Upper lobe of left lung (tissue), 6 donors: ENCODE measurements around the gene BNC1. TPM values are rescaled to one million over a fixed set of nuclear protein-coding genes. Genes with fewer than 3 reads are reported as not detected.
"Not testable (repeated sequence)": the region's sequence is repeated elsewhere in the genome, so short reads cannot be mapped to it uniquely, and the experiment has no call there.

Experiments used
- ATAC-seq, 2 donors: fragments of 200-7000 bp; cut with Tn5 transposase; one replicate each; pipeline ENCODE4 v1.9.1; 2022; ENCODE audit warnings: mild to moderate bottlenecking in 2 of 2, moderate library complexity in 2 of 2; ENCODE audit not compliant: low FRiP score in 2 of 2
- DNase-seq, 2 donors: peaks; one replicate each; pipeline ENCODE4 v3.0.0-alpha.2; 2019 to 2020
- H3K27ac ChIP-seq, 4 donors: fragments of 200-600 bp; sonication (generic); one replicate each; pipeline ENCODE4 v1.5.1; 2016 to 2019
- H3K27me3 ChIP-seq, 4 donors: fragments of 200-600 bp; sonication (generic); one replicate each; pipeline ENCODE4 v1.5.1; 2017 to 2019
- H3K36me3 ChIP-seq, 4 donors: fragments of 200-600 bp; sonication (generic); one replicate each; pipeline ENCODE4 v1.5.1; 2016 to 2019
- H3K4me1 ChIP-seq, 4 donors: fragments of 200-600 bp; sonication (generic); one replicate each; pipeline ENCODE4 v1.5.1; 2018 to 2019
- H3K4me3 ChIP-seq, 4 donors: fragments of 200-600 bp; sonication (generic); one replicate each; pipeline ENCODE4 v1.5.1; 2017 to 2019; ENCODE audit warnings: mild to moderate bottlenecking in 2 of 4, moderate library complexity in 1 of 4
- H3K9me3 ChIP-seq, 4 donors: fragments of 200-600 bp; sonication (generic); one replicate each; pipeline ENCODE4 v1.5.1; 2018 to 2019
- EP300 ChIP-seq, 4 donors: sonication (generic); formaldehyde crosslinking; IDR thresholded peaks; one replicate each; pipeline ENCODE4 v1.5.1; 2017; ENCODE audit warnings: antibody characterized with exemption in 4 of 4, control low read depth in 2 of 4
- POLR2A ChIP-seq, 4 donors: fragments of 450-650 bp; IDR thresholded peaks; one replicate each; pipeline ENCODE4 v1.5.1; 2016 to 2017; ENCODE audit warnings: antibody characterized with exemption in 4 of 4, mild to moderate bottlenecking in 2 of 4
- POLR2AphosphoS5 ChIP-seq, 2 donors: sonication (generic); formaldehyde crosslinking; IDR thresholded peaks; one replicate each; pipeline ENCODE4 v1.5.1; 2017; ENCODE audit warnings: antibody characterized with exemption in 2 of 2
- WGBS, 2 donors: methylation state at CpG; one replicate each; pipeline ENCODE4 v1.1.5; 2017 to 2018; 5-methylcytosine and 5-hydroxymethylcytosine counted together
- total RNA-seq, 6 donors: library from RNA; depleted of rRNA in 4 of 6; stranded (reverse); fragments of >200 nt in 4 of 6; gene quantifications; one replicate each; pipeline versions ENCODE4 v1.1.0 to v1.2.1, GENCODE V29; 2016 to 2021
- TF ChIP-seq, protein P1 (sequence below), 6 experiments: fragments of 450-650 bp in 4 of 6; fragments of 200-600 bp in 2 of 6; sonication (generic) in 2 of 6; IDR thresholded peaks; one replicate each; pipeline ENCODE4 v1.5.1; 2016 to 2019; ENCODE audit warnings: antibody characterized with exemption in 6 of 6
- donor health status: DM: no; HTN: no; CAD: no; lungs with moderate emphysema.
- donor health status: DM: no; HTN: yes; CAD: no; lungs with severe emphysema.

The BNC1 gene
- total RNA-seq, 6 donors from 2014 or later: 0.07 to 0.31 (median 0.15) TPM; not detected in 3

DNA sequence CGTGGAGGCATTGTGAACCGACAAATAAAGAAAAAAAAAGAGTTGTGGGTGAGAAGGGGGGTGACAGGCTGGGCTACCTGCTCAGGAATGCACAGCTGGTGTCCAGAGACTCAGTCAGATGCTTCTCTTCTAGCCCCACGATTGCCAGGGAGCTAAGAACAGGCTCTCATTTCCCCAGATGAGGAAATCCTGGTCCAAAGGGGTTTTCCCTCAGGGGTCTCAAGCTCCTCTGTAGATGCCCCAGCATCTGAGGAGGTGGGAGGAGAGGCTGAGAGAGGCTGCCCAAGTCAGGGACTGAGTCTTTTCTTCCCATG is 35.5 kb downstream of the BNC1 start:
- no peaks in the 10 kb centered on the region for H3K27me3 ChIP-seq
- no peak overlapping the region for H3K4me3 ChIP-seq
- no peaks in the 10 kb centered on the region for H3K9me3 ChIP-seq
- no peak overlapping the region for H3K27ac ChIP-seq
- no peaks in the 10 kb centered on the region for H3K36me3 ChIP-seq
- H3K4me1 ChIP-seq: peaks cover 0 to 3% (median 0%) of the 10 kb centered on the region in 4 donors
- 31 to 35% methylated on average over 3 of the region's 3 CpGs for WGBS, 2 donors
- DNase-seq (no peak), ATAC-seq (no peak)
- no peak for TF ChIP-seq POLR2A (IDR thresholded peaks at IDR 0.05)
- TF ChIP-seq POLR2AphosphoS5 (IDR thresholded peaks at IDR 0.05): no peak
- no peak for TF ChIP-seq EP300 (IDR thresholded peaks at IDR 0.05)
- TF ChIP-seq, protein P1, sequence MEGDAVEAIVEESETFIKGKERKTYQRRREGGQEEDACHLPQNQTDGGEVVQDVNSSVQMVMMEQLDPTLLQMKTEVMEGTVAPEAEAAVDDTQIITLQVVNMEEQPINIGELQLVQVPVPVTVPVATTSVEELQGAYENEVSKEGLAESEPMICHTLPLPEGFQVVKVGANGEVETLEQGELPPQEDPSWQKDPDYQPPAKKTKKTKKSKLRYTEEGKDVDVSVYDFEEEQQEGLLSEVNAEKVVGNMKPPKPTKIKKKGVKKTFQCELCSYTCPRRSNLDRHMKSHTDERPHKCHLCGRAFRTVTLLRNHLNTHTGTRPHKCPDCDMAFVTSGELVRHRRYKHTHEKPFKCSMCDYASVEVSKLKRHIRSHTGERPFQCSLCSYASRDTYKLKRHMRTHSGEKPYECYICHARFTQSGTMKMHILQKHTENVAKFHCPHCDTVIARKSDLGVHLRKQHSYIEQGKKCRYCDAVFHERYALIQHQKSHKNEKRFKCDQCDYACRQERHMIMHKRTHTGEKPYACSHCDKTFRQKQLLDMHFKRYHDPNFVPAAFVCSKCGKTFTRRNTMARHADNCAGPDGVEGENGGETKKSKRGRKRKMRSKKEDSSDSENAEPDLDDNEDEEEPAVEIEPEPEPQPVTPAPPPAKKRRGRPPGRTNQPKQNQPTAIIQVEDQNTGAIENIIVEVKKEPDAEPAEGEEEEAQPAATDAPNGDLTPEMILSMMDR (IDR thresholded peaks at IDR 0.05): no peak

DNA sequence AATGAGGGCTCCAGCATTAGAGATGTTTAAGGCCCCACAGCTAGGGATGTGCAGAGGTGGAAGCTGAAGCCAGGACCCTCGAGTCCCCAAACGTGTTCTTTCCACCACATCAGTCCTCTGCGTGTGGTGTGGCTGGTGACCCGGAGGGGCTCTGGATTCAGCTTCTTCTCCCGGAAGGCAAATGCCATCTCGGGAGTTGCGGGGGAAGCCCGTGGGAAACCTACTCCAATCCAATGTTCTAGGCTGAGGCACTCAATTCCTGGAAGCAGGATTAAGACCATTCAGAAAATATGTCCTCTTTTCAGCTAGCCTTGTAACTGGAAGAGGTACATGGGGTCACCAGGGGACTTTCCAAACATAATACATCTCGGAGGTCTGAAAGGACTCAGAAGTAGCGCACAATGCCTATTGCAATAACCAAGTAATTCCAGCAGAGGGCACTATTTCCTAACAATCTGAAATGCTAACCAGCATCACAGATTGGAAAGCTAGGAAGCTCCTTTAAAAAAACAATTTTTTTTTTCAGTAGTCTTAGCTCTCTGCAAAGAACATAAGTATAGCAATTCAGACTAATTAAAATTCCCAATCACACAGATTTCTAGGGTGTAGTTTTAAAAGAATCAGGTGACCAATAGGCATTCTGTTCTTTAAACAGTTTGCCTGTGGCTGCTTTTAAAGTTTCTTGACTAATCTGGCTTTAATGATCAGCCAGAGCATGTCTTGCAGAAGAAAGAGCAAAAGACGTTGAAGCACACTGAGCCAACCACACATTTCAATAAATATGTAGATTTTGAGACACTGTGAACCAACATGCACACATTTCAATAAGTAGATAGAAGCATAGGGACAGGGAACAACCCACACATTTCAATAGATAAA is 36.1 kb downstream of the BNC1 start:
- no peak for TF ChIP-seq EP300 (IDR thresholded peaks at IDR 0.05)
- TF ChIP-seq, protein P1 (IDR thresholded peaks at IDR 0.05): peak; percentile 76 to 94 (median 89)
- Histone ChIP-seq H3K4me3 (no peak overlapping the region), H3K27me3 (no peaks in the 10 kb centered on the region), H3K36me3 (no peaks in the 10 kb centered on the region), H3K27ac (no peak overlapping the region), H3K4me1 (peaks cover 0 to 3% (median 0%) of the 10 kb centered on the region in 4 donors), H3K9me3 (no peaks in the 10 kb centered on the region)
- 35 to 47% methylated on average over 6 to 11 of the region's 11 CpGs for WGBS, 2 donors
- DNase-seq (no peak), ATAC-seq (peak in 1 of 2 donors; percentile 81)

DNA sequence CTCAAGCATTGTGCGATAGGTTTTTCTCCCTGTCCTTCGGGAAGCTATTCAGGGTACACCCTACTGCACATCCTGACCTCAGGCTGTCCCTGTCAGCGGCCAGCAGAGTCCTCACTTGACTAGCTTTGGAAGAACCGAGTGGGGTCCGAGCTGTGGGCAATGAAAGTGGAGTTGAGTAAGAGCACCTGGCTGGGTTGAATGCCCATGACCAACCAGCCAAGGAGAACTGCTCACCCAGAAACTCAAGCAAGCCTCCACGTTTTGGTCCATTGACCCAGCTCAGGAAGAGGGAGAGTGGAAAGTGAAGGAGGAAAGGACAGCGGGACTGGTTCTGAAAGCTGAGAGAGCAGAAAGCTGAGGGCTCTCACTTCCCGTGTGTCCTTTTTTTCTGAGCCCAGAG is 40.8 kb downstream of the BNC1 start:
- ATAC-seq (no peak), DNase-seq (no peak)
- Histone ChIP-seq H3K4me3 (no peak overlapping the region), H3K9me3 (peaks cover 0 to 5% (median 2%) of the 10 kb centered on the region in 4 donors), H3K27ac (no peak overlapping the region), H3K4me1 (peaks cover 0 to 3% (median 0%) of the 10 kb centered on the region in 4 donors), H3K27me3 (no peaks in the 10 kb centered on the region), H3K36me3 (no peaks in the 10 kb centered on the region)
- 67 to 80% methylated on average over 8 of the region's 8 CpGs for WGBS, 2 donors
- TF ChIP-seq EP300 (IDR thresholded peaks at IDR 0.05): no peak
- no peak for TF ChIP-seq POLR2A (IDR thresholded peaks at IDR 0.05)

DNA sequence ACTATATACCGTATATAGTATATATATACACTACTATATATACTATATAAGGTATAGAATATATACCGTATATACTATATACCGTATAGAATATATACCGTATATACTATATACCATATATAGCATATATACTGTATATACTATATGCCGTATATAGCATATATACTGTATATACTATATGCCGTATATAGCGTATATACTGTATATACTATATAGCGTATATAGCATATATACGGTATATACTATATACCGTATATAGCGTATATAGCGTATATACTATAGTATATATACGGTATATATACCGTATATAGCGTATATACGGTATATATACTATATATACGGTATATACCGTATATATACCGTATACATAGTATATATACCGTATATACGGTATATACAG is 54.2 kb downstream of the BNC1 start:
- Histone ChIP-seq H3K9me3 (no peaks in the 10 kb centered on the region), H3K27ac (no peak overlapping the region), H3K36me3 (no peaks in the 10 kb centered on the region), H3K4me3 (no peak overlapping the region), H3K4me1 (no peaks in the 10 kb centered on the region), H3K27me3 (no peaks in the 10 kb centered on the region)
- WGBS, 2 donors: 94% methylated on average over 21 of the region's 21 CpGs
- no peak for ATAC-seq
- no peak for TF ChIP-seq POLR2AphosphoS5 (IDR thresholded peaks at IDR 0.05)
- TF ChIP-seq EP300 (IDR thresholded peaks at IDR 0.05): no peak
- TF ChIP-seq POLR2A (IDR thresholded peaks at IDR 0.05): no peak
- TF ChIP-seq, protein P1 (IDR thresholded peaks at IDR 0.05): no peak
- DNase-seq: no peak

DNA sequence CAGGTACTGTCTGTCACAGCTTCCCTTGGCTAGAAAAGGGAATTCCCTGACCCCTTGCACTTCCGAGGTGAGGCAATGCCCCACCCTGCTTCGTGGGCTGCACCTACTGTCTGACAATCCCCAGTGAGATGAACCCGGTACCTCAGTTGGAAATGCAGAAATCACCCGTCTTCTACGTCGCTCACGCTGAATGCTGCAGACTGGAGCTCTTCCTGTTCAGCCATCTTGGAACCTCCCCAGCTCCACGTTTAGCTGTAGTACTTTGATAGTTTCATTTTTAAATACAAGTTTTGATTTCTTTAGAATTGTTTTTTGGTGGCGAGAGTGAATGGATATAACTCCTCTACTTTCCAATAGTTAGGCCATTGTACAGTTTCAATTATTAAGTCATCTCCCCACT is 59.0 kb downstream of the BNC1 start:
- no peaks in the 10 kb centered on the region for H3K27me3 ChIP-seq

DNA sequence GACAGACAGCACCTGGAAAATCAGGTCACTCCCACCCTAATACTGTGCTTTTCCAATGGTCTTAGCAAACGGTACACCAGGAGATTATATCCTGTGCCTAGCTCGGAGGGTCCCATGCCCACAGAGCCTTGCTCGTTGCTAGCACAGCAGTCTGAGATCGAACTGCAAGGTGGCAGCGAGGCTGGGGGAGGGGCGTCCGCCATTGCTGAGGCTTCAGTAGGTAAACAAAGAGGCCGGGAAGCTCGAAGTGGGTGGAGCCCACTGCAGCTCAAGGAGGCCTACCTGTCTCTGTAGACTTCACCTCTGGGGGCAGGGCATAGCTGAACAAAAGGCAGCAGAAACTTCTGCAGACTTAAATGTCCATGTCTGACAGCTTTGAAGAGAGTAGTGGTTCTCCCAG is 62.7 kb downstream of the BNC1 start:
- WGBS, 2 donors: 91% methylated on average over 9 of the region's 9 CpGs; no CpG with 5 or more reads in 1 of the 2 donors
- H3K9me3 ChIP-seq, ATAC-seq, H3K4me3 ChIP-seq, H3K27ac ChIP-seq, H3K4me1 ChIP-seq, H3K27me3 ChIP-seq, H3K36me3 ChIP-seq: not testable (repeated sequence)
- DNase-seq: peak in 1 of 2 donors; percentile 66

More for the DNA sequence above, 59.0 kb downstream of the BNC1 start:
- ATAC-seq: no peak
- WGBS, 2 donors: 79 to 81% methylated on average over 9 of the region's 9 CpGs
- Histone ChIP-seq H3K36me3 (no peaks in the 10 kb centered on the region), H3K4me3 (no peak overlapping the region), H3K4me1 (no peaks in the 10 kb centered on the region), H3K27ac (no peak overlapping the region), H3K9me3 (no peaks in the 10 kb centered on the region)
- no peak for DNase-seq
- TF ChIP-seq POLR2A (IDR thresholded peaks at IDR 0.05): no peak
- TF ChIP-seq, protein P1 (IDR thresholded peaks at IDR 0.05): no peak
- TF ChIP-seq EP300 (IDR thresholded peaks at IDR 0.05): no peak
- no peak for TF ChIP-seq POLR2AphosphoS5 (IDR thresholded peaks at IDR 0.05)
